ENCODE data around the gene SFT2D2.
A peak's percentile ranks its signal among the peaks of the same experiment; 100 is the strongest.

GRCh38 chr1:168178638-168179437, 47.0 kb upstream of the SFT2D2 start, which contains the start of gene TIPRL:
- TF ChIP-seq CTCF (IDR thresholded peaks at IDR 0.05): peak; percentile 73 to 87 (median 77)
- peak; percentile 80 to 83 (median 82) for TF ChIP-seq POLR2AphosphoS5 (IDR thresholded peaks at IDR 0.05)
